ENCODE data around the gene CHRNB2. TPM values are rescaled to one million over a fixed set of nuclear protein-coding genes. Genes with fewer than 3 reads are reported as not detected.

Gene CHRNB2
- total and polyA plus RNA-seq, 2 of the 4 experiments (the other 2 are of a cell fraction) = under 0.01 to 0.03 TPM

- WGBS, 2 experiments (ENCODE audit: extremely low coverage in 2 of 2, insufficient read length in 1 of 2) = no CpG with 5 or more reads among the region's 3 CpGs
- ATAC-seq (ENCODE audit: low read depth) (peak; percentile 62), DNase-seq (peak; percentile 53)
- Histone ChIP-seq H3K56ac (ENCODE audit: extremely low read depth, insufficient read depth, low read length) (no peak overlapping the region), H2BK120ac (ENCODE audit: low read depth, low read length) (no peak overlapping the region), H2AFZ (replicated peaks; ENCODE audit: low read length, poor library complexity) (no peak overlapping the region), H3K4me2 (ENCODE audit: low read depth, low read length) (peak overlapping the region; percentile 20; the same call in 1 of the 2 replicates), H3K23ac (ENCODE audit: low read depth, low read length) (no peak overlapping the region), H4K5ac (ENCODE audit: low read depth, low read length) (no peak overlapping the region), H3K14ac (replicated peaks; ENCODE audit: low read depth, low read length) (no peak overlapping the region), H2BK15ac (ENCODE audit: low read depth, low read length) (no peak overlapping the region), H2BK5ac (ENCODE audit: low read depth, low read length, poor library complexity, severe bottlenecking) (peak overlapping the region; percentile 52), H2BK20ac (ENCODE audit: low read depth, low read length) (no peak overlapping the region), H3K18ac (ENCODE audit: low read depth, low read length) (peak overlapping the region; percentile 39; the same call in 1 of the 2 replicates), H3K36me3 (ENCODE audit: control insufficient read depth, insufficient read depth, low read length) (peaks cover 55% of the 10 kb centered on the region), H2AK5ac (ENCODE audit: low read depth, low read length) (no peak overlapping the region), H3K4ac (ENCODE audit: low read depth, low read length) (no peak overlapping the region), H3K27ac (ENCODE audit: insufficient read depth, low read length) (peak overlapping the region; percentile 15; the same call in 1 of the 2 replicates), H3K9me3 (ENCODE audit: control insufficient read depth, insufficient read depth, low read length) (no peaks in the 10 kb centered on the region), H3K4me3 (ENCODE audit: insufficient read depth, low read depth, low read length) (no peak overlapping the region), H3K27me3 (ENCODE audit: control insufficient read depth, insufficient read depth, low read length) (no peaks in the 10 kb centered on the region), H4K8ac (ENCODE audit: low read depth in 2 of 2, low read length in 2 of 2) (no peak overlapping the region), H4K20me1 (ENCODE audit: insufficient read depth, low read length) (peaks cover 73% of the 10 kb centered on the region), H4K91ac (ENCODE audit: insufficient read depth, low read depth, low read length) (no peak overlapping the region), H2AK9ac (replicated peaks; ENCODE audit: low read depth, low read length, poor library complexity) (no peak overlapping the region), H3K79me1 (ENCODE audit: low read depth in 1 of 2, low read length in 2 of 2) (peaks cover 56 to 86% of the 10 kb centered on the region in 2 experiments), H3K9me1 (ENCODE audit: insufficient read depth, low read length) (peaks cover 58% of the 10 kb centered on the region), H3K4me1 (ENCODE audit: control insufficient read depth, insufficient read depth, low read length) (peaks cover 10% of the 10 kb centered on the region), H3K9ac (ENCODE audit: low read depth, low read length) (no peak overlapping the region)
- ChIA-PET POLR2A (ENCODE audit: unreplicated experiment) (no interaction called here), CTCF (no interaction called here)
- dilution Hi-C loops (cut with HindIII; ENCODE audit: low sequenced_read_pairs, unreplicated experiment) = no loop called here
- intact Hi-C loops (cut with micrococcal nuclease) = no loop called here
- no peak for TF ChIP-seq RCOR1 (IDR thresholded peaks at IDR 0.05; ENCODE audit: insufficient replicate concordance, low read length)
- TF ChIP-seq, protein P1, sequence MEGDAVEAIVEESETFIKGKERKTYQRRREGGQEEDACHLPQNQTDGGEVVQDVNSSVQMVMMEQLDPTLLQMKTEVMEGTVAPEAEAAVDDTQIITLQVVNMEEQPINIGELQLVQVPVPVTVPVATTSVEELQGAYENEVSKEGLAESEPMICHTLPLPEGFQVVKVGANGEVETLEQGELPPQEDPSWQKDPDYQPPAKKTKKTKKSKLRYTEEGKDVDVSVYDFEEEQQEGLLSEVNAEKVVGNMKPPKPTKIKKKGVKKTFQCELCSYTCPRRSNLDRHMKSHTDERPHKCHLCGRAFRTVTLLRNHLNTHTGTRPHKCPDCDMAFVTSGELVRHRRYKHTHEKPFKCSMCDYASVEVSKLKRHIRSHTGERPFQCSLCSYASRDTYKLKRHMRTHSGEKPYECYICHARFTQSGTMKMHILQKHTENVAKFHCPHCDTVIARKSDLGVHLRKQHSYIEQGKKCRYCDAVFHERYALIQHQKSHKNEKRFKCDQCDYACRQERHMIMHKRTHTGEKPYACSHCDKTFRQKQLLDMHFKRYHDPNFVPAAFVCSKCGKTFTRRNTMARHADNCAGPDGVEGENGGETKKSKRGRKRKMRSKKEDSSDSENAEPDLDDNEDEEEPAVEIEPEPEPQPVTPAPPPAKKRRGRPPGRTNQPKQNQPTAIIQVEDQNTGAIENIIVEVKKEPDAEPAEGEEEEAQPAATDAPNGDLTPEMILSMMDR (conservative IDR thresholded peaks at IDR 0.05; ENCODE audit: low read depth, low read length) = no peak
- TF ChIP-seq RAD21 (IDR thresholded peaks at IDR 0.05; ENCODE audit: low read length) = no peak
- no peak for TF ChIP-seq POLR2A (IDR thresholded peaks at IDR 0.05; ENCODE audit: low read depth, low read length)
- TF ChIP-seq, protein P2, sequence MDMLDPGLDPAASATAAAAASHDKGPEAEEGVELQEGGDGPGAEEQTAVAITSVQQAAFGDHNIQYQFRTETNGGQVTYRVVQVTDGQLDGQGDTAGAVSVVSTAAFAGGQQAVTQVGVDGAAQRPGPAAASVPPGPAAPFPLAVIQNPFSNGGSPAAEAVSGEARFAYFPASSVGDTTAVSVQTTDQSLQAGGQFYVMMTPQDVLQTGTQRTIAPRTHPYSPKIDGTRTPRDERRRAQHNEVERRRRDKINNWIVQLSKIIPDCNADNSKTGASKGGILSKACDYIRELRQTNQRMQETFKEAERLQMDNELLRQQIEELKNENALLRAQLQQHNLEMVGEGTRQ (IDR thresholded peaks at IDR 0.05; ENCODE audit: low read depth, low read length) = no peak
- TF ChIP-seq BHLHE40 (IDR thresholded peaks at IDR 0.05; ENCODE audit: low read depth, low read length) = no peak
- no peak for TF ChIP-seq NFE2L2 (IDR thresholded peaks at IDR 0.05; ENCODE audit: low read depth, low read length)
- TF ChIP-seq RFX5 (IDR thresholded peaks at IDR 0.05; ENCODE audit: low read depth, low read length) = no peak
- TF ChIP-seq, protein P3, sequence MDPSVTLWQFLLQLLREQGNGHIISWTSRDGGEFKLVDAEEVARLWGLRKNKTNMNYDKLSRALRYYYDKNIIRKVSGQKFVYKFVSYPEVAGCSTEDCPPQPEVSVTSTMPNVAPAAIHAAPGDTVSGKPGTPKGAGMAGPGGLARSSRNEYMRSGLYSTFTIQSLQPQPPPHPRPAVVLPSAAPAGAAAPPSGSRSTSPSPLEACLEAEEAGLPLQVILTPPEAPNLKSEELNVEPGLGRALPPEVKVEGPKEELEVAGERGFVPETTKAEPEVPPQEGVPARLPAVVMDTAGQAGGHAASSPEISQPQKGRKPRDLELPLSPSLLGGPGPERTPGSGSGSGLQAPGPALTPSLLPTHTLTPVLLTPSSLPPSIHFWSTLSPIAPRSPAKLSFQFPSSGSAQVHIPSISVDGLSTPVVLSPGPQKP (IDR thresholded peaks at IDR 0.05; ENCODE audit: borderline replicate concordance, low read depth, low read length) = no peak
- in situ Hi-C loops (cut with MboI; ENCODE audit: low sequenced_read_pairs) = no loop called here
- BruUV-seq (replicated peaks) = no TSS peak
Observed at GRCh38 chr1:154598871-154599635, 31.5 kb downstream of the CHRNB2 start.
